Measurements from ENCODE around the gene CLDN25.

GRCh38 chr11:113752932-113753331 is 26.7 kb upstream of the CLDN25 start:
- TF ChIP-seq CTCF (conservative IDR thresholded peaks at IDR 0.05 in 1 of 2, IDR thresholded peaks at IDR 0.05 in 1 of 2; ENCODE audit: extremely low read depth in 1 of 2, insufficient read depth in 1 of 2, low read depth in 1 of 2, low read length in 2 of 2) (no peak), EZH2 (IDR thresholded peaks at IDR 0.05; ENCODE audit: borderline replicate concordance, low read length) (no peak)
